IMR-90 (cell line): ENCODE results near the gene WHRN. TPM values are rescaled to one million over a fixed set of nuclear protein-coding genes. Genes with fewer than 3 reads are reported as not detected.

ENCODE experiments used
- ATAC-seq: fragments of 200-7000 bp; cut with Tn5 transposase; 2 replicates; pipeline ENCODE4 v1.9.1; 2020; ENCODE audit warnings: low read depth, mild to moderate bottlenecking, moderate library complexity
- BruUV-seq: library from RNA; stranded (reverse); fragments of 400-500 nt; replicated peaks from 2 replicates; lab custom pipeline; 2021; lab: Mats Ljungman, UMichigan
- CTCF ChIA-PET: fragments of 300-600 bp; formaldehyde crosslinking; extraction: SDS; loops from one replicate; lab custom pipeline; 2021; ENCODE audit warnings: antibody characterized with exemption; lab: Yijun Ruan, JAX
- POLR2A ChIA-PET: fragments of 300-600 bp; sonication (Branson Sonifier 250); formaldehyde crosslinking; loops from one replicate; lab custom pipeline; 2022; ENCODE audit warnings: antibody characterized with exemption; ENCODE audit not compliant: unreplicated experiment; lab: Charles Lee
- DNase-seq: peaks from one replicate; pipeline ENCODE4 v3.0.0; 2013
- H2AFZ ChIP-seq: replicated peaks from 2 replicates; pipeline ENCODE3; 2013; ENCODE audit warnings: low read length, mild to moderate bottlenecking; ENCODE audit not compliant: poor library complexity
- H2AK5ac ChIP-seq: 2 replicates; pipeline ENCODE4 v1.6.1; 2013; ENCODE audit warnings: low read depth, low read length, inconsistent platforms
- H2AK9ac ChIP-seq: replicated peaks from 2 replicates; pipeline ENCODE3; 2013; ENCODE audit warnings: mild to moderate bottlenecking, low read depth, low read length, moderate library complexity; ENCODE audit not compliant: poor library complexity
- H2BK120ac ChIP-seq: 2 replicates; pipeline ENCODE4 v1.6.1; 2013; ENCODE audit warnings: low read depth, low read length, inconsistent platforms
- H2BK15ac ChIP-seq: 3 replicates; pipeline ENCODE4 v1.6.1; 2013; ENCODE audit warnings: low read depth, low read length, inconsistent platforms
- H2BK20ac ChIP-seq: 2 replicates; pipeline ENCODE4 v1.6.1; 2013; ENCODE audit warnings: low read depth, mild to moderate bottlenecking, inconsistent platforms, low read length, moderate library complexity
- H2BK5ac ChIP-seq: 2 replicates; pipeline ENCODE4 v1.6.1; 2013; ENCODE audit warnings: mild to moderate bottlenecking, low read depth, low read length, inconsistent platforms; ENCODE audit not compliant: poor library complexity, severe bottlenecking
- H3K14ac ChIP-seq: replicated peaks from 2 replicates; pipeline ENCODE4 v1.6.1; 2013; ENCODE audit warnings: low read depth, low read length, inconsistent platforms
- H3K18ac ChIP-seq: 2 replicates; pipeline ENCODE4 v1.6.1; 2013; ENCODE audit warnings: low read depth, low read length, control low read depth
- H3K23ac ChIP-seq: 2 replicates; pipeline ENCODE4 v1.6.1; 2013; ENCODE audit warnings: low read depth, low read length, inconsistent platforms
- H3K27ac ChIP-seq: 2 replicates; pipeline ENCODE4 v1.5.1; 2013; ENCODE audit warnings: mild to moderate bottlenecking, control low read depth, low read length; ENCODE audit not compliant: insufficient read depth
- H3K27me3 ChIP-seq: 2 replicates; pipeline ENCODE4 v1.6.1; 2013; ENCODE audit warnings: low read length; ENCODE audit not compliant: control insufficient read depth, insufficient read depth
- H3K36me3 ChIP-seq: 2 replicates; pipeline ENCODE4 v1.6.1; 2013; ENCODE audit warnings: low read length, mixed read lengths; ENCODE audit not compliant: control insufficient read depth, insufficient read depth
- H3K4ac ChIP-seq: 2 replicates; pipeline ENCODE4 v1.6.1; 2013; ENCODE audit warnings: low read depth, low read length, inconsistent platforms
- H3K4me1 ChIP-seq: 2 replicates; pipeline ENCODE4 v1.6.1; 2013; ENCODE audit warnings: low read length, mixed read lengths; ENCODE audit not compliant: control insufficient read depth, insufficient read depth
- H3K4me2 ChIP-seq: 2 replicates; pipeline ENCODE4 v1.6.1; 2013; ENCODE audit warnings: low read depth, mild to moderate bottlenecking, control low read depth, low read length, moderate library complexity
- H3K4me3 ChIP-seq: 2 replicates; pipeline ENCODE4 v1.5.1; 2013; ENCODE audit warnings: low read depth, mild to moderate bottlenecking, control low read depth, low read length, moderate library complexity; ENCODE audit not compliant: insufficient read depth
- H3K56ac ChIP-seq: 2 replicates; pipeline ENCODE4 v1.6.1; 2013; ENCODE audit warnings: low read length, inconsistent platforms; ENCODE audit not compliant: insufficient read depth; ENCODE audit errors: extremely low read depth
- H3K79me1 ChIP-seq, 2 experiments: 2 replicates each; pipeline ENCODE4 v1.6.1; 2013; ENCODE audit warnings: low read length in 2 of 2, inconsistent platforms in 1 of 2, low read depth in 1 of 2
- H3K9ac ChIP-seq: 2 replicates; pipeline ENCODE4 v1.6.1; 2013; ENCODE audit warnings: low read depth, low read length, control low read depth
- H3K9me1 ChIP-seq: 2 replicates; pipeline ENCODE4 v1.6.1; 2013; ENCODE audit warnings: low read length, inconsistent platforms; ENCODE audit not compliant: insufficient read depth
- H3K9me3 ChIP-seq: 2 replicates; pipeline ENCODE4 v1.6.1; 2013; ENCODE audit warnings: low read length; ENCODE audit not compliant: control insufficient read depth, insufficient read depth
- H4K20me1 ChIP-seq: 2 replicates; pipeline ENCODE4 v1.6.1; 2013; ENCODE audit warnings: low read length, inconsistent platforms; ENCODE audit not compliant: insufficient read depth
- H4K5ac ChIP-seq: 2 replicates; pipeline ENCODE4 v1.6.1; 2013; ENCODE audit warnings: mild to moderate bottlenecking, low read depth, low read length, control low read depth
- H4K8ac ChIP-seq, 2 experiments: 2 replicates each; pipeline ENCODE4 v1.6.1; 2013; ENCODE audit warnings: low read depth in 2 of 2, low read length in 2 of 2, control low read depth in 1 of 2, inconsistent platforms in 1 of 2
- H4K91ac ChIP-seq: 2 replicates; pipeline ENCODE4 v1.6.1; 2013; ENCODE audit warnings: low read depth, low read length, inconsistent platforms; ENCODE audit not compliant: insufficient read depth
- CEBPB ChIP-seq: IDR thresholded peaks from 2 replicates; pipeline ENCODE4 v1.6.1; 2012; ENCODE audit warnings: low read depth, low read length, improper control_type of control experiment
- CHD1 ChIP-seq: IDR thresholded peaks from 2 replicates; pipeline ENCODE4 v1.6.1; 2012; ENCODE audit warnings: low read depth, low read length, improper control_type of control experiment
- ELK1 ChIP-seq: fragments of 150-350 bp; IDR thresholded peaks from 2 replicates; pipeline ENCODE4 v1.6.1; 2016; ENCODE audit warnings: low read depth, mild to moderate bottlenecking, low read length, moderate library complexity, borderline replicate concordance
- MAFK ChIP-seq: IDR thresholded peaks from 2 replicates; pipeline ENCODE4 v1.6.1; 2012; ENCODE audit warnings: low read depth, low read length, improper control_type of control experiment
- SMC3 ChIP-seq: fragments of 150-350 bp; IDR thresholded peaks from 2 replicates; pipeline ENCODE4 v1.6.1; 2016; ENCODE audit warnings: low read depth, mild to moderate bottlenecking, antibody characterized with exemption, low read length, moderate library complexity
- WGBS, 2 experiments: methylation state at CpG; one replicate each; pipeline versions ENCODE4 v1.1.5 to v1.1.7; 2013; ENCODE audit warnings: missing lambda C conversion rate in 2 of 2; ENCODE audit not compliant: insufficient read length in 1 of 2; ENCODE audit errors: extremely low coverage in 2 of 2; 5-methylcytosine and 5-hydroxymethylcytosine counted together
- dilution Hi-C: fragments of 300-500 bp; cut with HindIII; formaldehyde crosslinking; loops from one replicate; pipeline ENCODE4 v1.14.3; 2018; ENCODE audit warnings: low sequenced_read_pairs; ENCODE audit not compliant: unreplicated experiment
- in situ Hi-C: fragments of 300-500 bp; cut with MboI; formaldehyde crosslinking; loops from 3 replicates; pipeline ENCODE4 v1.14.3; 2019; ENCODE audit warnings: low sequenced_read_pairs, inconsistent platforms, mixed read lengths
- intact Hi-C: fragments of 100-400 bp; cut with micrococcal nuclease; formaldehyde crosslinking; loops from 2 replicates; pipeline ENCODE4 v1.10.0; 2022
- polyA plus RNA-seq, 3 experiments: library from polyadenylated mRNA; depleted of rRNA; stranded (reverse); fragments of >200 nt; gene quantifications; 2 replicates each; pipeline ENCODE4 v1.2.3, GENCODE V29; 2012; ENCODE audit warnings: low replicate concordance in 1 of 3
- total RNA-seq: library from RNA; depleted of rRNA; stranded (reverse); fragments of >200 nt; gene quantifications from 2 replicates; pipeline ENCODE4 v1.2.3, GENCODE V29; 2012

WHRN gene
- total and polyA plus RNA-seq, 2 of the 4 experiments (the other 2 are of a cell fraction), result 0.18 to 2.6 TPM

- Histone ChIP-seq H3K9ac (no peak overlapping the region), H2BK5ac (no peak overlapping the region), H3K4me2 (no peak overlapping the region), H3K4ac (no peak overlapping the region), H3K27me3 (peaks cover 2% of the 10 kb centered on the region; the same call in 1 of the 2 replicates), H3K27ac (no peak overlapping the region), H2BK120ac (no peak overlapping the region), H2AFZ (no peak overlapping the region), H3K79me1 (no peaks in the 10 kb centered on the region), H4K91ac (no peak overlapping the region), H2BK20ac (no peak overlapping the region), H3K4me1 (peaks cover 3% of the 10 kb centered on the region; the same call in 1 of the 2 replicates), H4K8ac (no peak overlapping the region), H4K20me1 (no peaks in the 10 kb centered on the region), H3K9me3 (peaks cover 3% of the 10 kb centered on the region), H2AK5ac (no peak overlapping the region), H3K9me1 (0 out of 2 replicates have a peak, but pooled peaks cover 3% of the 10 kb centered on the region), H3K56ac (no peak overlapping the region), H2AK9ac (no peak overlapping the region), H3K36me3 (no peaks in the 10 kb centered on the region), H3K23ac (no peak overlapping the region), H3K4me3 (no peak overlapping the region), H3K18ac (no peak overlapping the region), H2BK15ac (no peak overlapping the region), H3K14ac (no peak overlapping the region), H4K5ac (no peak overlapping the region)
- ChIA-PET POLR2A (no interaction called here), CTCF (no interaction called here)
- ATAC-seq (no peak), DNase-seq (no peak)
- dilution Hi-C loops (no loop called here), intact Hi-C loops (no loop called here), in situ Hi-C loops (no loop called here)
- 53% methylated on average over 2 of the region's 6 CpGs; no CpG with 5 or more reads in 1 of the 2 experiments for WGBS, 2 experiments
- no TSS peak for BruUV-seq
- TF ChIP-seq MAFK (peak; percentile 26; the same call in 1 of the 2 replicates), CHD1 (no peak), SMC3 (no peak), CEBPB (no peak), ELK1 (no peak)
Observed at GRCh38 chr9:114529285-114529684, 24.0 kb upstream of the WHRN start.
